Erythroblast (primary cell): Measurements from ENCODE around the gene SRSF3.

Source experiments
- GATA1 ChIP-seq: IDR thresholded peaks from 2 replicates; pipeline ENCODE4 v1.6.1; 2011; ENCODE audit warnings: low read depth, mild to moderate bottlenecking, control low read depth, low read length, moderate library complexity
- POLR2A ChIP-seq: IDR thresholded peaks from 2 replicates; pipeline ENCODE4 v1.6.1; 2011; ENCODE audit warnings: mild to moderate bottlenecking, low read length

DNA sequence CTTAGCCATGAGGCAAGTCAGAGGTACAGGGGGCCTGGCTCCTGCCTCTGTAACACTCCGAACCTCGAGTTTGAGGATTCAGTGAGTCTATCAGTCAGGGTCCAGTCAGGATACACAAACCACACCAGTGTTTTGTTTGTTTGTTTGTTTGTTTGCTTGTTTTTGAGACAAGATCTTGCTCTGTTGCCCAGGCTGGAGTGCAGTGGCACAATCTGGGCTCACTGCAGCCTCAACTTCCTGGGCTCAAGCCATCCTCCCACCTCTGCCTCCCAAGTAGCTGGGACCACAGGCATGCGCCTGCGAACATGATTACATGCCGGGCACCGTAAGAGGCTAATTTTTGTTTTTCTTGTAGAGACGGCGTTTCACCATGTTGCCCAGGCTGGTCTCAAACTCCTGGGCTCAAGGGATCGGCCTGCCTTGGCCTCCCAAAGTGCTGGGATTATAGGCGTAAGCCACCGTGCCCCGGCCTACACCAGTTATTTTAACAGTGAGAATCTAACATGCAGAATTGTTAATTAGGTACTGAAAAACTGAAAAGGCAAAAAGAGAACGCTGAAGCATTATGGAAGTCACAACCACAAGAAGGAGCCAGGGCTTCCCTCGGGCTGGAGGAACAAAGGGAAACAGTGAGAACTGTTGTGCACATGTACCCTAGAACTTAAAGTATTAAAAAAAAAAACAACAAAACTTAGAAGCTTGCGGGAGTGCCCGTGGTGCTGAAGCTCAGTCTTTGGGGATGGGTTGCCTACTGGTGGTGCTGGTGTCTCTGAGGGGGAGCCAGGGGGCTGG is 40.4 kb downstream of the SRSF3 start:
- TF ChIP-seq POLR2A, result no peak
- TF ChIP-seq GATA1, result no peak
